ENCODE results near the gene CYP4B1.
"Not testable (repeated sequence)": the region's sequence is repeated elsewhere in the genome, so short reads cannot be mapped to it uniquely, and the experiment has no call there.

CYP4B1 gene

DNA sequence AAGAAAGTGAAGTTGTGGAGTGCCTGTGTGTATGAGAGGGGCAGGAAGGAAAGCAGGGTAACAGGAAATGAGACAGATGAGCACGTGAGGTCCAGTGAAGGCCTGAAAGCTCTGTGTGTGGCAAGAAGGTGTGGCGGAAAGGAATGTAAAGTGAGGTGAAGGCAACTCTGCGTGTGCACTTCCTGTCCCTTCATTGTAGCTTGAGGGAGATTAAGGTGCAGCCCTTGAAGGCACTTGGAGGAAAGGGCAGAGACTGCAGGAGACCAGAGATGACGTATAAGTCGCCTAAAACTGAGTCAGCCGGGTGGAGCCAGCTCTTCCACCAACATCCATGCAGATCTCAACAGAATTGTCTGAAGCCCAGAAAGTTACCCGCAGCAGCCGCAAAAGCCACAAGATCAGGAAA is 58.8 kb downstream of the CYP4B1 start:
- H3K36me3 ChIP-seq (ENCODE audit: insufficient read depth, low read length); H3K9ac ChIP-seq (ENCODE audit: low read depth, low read length); H3K27me3 ChIP-seq (ENCODE audit: insufficient read depth, low read length); H3K4me3 ChIP-seq (ENCODE audit: low read length); H3K27ac ChIP-seq (ENCODE audit: low read depth, low read length); H3K9me3 ChIP-seq (ENCODE audit: insufficient read depth, low read depth, low read length): not testable (repeated sequence)
- peaks cover 10% of the 10 kb centered on the region; the same call in 1 of the 2 replicates for H3K4me1 ChIP-seq (ENCODE audit: insufficient read depth, low read length)
- 55% methylated on average over 6 of the region's 8 CpGs for WGBS

DNA sequence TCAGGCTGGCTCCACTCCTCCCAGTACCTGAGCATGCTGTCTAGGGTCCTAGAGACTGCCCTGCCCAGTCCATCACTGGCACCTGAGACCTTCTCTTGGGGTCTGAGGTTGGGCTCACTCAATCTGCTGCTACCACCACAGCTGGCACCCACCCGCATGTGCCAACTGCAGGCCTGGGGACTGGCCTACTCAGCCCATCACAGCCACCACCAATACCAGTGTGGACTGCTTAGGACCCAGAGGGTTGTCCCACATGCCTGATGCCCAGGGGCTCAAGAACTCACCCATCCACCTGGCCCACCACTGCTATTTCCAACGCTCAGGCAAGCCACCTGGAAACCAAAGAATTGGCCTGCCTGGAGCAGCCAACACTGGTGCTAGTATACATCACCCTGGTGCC is 63.5 kb downstream of the CYP4B1 start:
- H3K4me3 ChIP-seq (ENCODE audit: low read length), result no peak overlapping the region
- no peak overlapping the region for H3K27ac ChIP-seq (ENCODE audit: low read depth, low read length)
- H3K36me3 ChIP-seq (ENCODE audit: insufficient read depth, low read length), result no peaks in the 10 kb centered on the region
- H3K9ac ChIP-seq (ENCODE audit: low read depth, low read length), result no peak overlapping the region
- WGBS, result 92% methylated on average over 2 of the region's 2 CpGs
- H3K9me3 ChIP-seq (ENCODE audit: insufficient read depth, low read depth, low read length), result no peaks in the 10 kb centered on the region
- peaks cover 9% of the 10 kb centered on the region; the same call in 1 of the 2 replicates for H3K4me1 ChIP-seq (ENCODE audit: insufficient read depth, low read length)
- no peaks in the 10 kb centered on the region for H3K27me3 ChIP-seq (ENCODE audit: insufficient read depth, low read length)
